SW480 (cell line): Measurements from ENCODE around the gene KLHL29.

Source experiments
- DNase-seq: peaks from one replicate; pipeline ENCODE4 v3.0.0-alpha.2; 2016; ENCODE audit warnings: low spot score

Gene KLHL29

GRCh38 chr2:23616630-23617029 lies 231.7 kb downstream of the KLHL29 start:
- DNase-seq = no peak

- DNase-seq = no peak
Observed at GRCh38 chr2:23617167-23617810, 232.3 kb downstream of the KLHL29 start.

- DNase-seq = no peak
Observed at GRCh38 chr2:23617811-23618215, 232.8 kb downstream of the KLHL29 start.

- no peak for DNase-seq
Observed at GRCh38 chr2:23618265-23618664, 233.3 kb downstream of the KLHL29 start.

GRCh38 chr2:23618794-23619530 lies 234.0 kb downstream of the KLHL29 start:
- no peak for DNase-seq

GRCh38 chr2:23619941-23620340 lies 235.0 kb downstream of the KLHL29 start:
- DNase-seq = no peak

DNA sequence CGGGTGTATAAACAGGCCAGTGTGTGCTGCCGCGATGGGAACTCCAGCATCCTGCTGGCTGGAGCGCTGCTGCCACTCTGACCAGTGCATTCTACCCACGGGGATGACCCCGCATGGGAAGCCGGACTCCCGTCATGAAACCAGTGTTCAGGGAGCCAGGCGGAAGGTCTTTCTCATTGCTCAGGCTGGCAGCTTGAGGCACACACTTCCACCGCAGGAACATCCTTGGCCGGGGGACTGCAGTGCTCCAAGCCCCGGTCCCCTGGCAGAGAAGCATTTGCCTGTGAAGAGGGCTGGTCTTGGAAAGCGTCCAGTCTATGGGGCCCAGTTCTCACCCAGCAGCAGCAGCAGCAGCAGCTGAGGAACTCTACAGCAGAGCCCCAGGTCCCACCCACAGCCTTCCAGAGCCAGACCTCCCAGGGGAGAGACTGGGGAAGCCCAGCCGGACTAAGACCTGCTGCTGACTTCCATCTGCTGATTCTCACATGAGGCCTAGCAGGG lies 235.9 kb downstream of the KLHL29 start:
- DNase-seq = no peak

- DNase-seq = no peak
Observed at GRCh38 chr2:23621616-23622015, 236.6 kb downstream of the KLHL29 start.

DNA sequence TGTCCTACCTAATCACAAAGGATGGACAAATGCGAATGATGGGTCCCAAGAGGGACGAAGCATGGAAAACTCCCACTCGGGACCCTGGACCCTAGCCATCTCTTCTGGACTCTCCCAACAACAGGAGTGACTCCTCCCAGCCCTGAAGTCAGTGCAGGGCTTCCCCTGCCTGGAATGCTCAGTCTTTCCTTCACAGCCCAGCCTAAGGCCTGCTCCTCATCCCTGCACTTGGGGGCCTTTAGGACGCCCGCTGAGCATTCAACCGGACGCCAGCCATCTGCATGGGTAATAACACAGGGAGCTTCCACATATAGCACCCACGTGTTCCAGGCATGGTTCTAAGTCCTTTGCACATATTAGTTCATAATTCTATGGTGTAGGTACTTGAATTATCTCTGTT lies 237.5 kb downstream of the KLHL29 start:
- no peak for DNase-seq

GRCh38 chr2:23622966-23623675 lies 238.1 kb downstream of the KLHL29 start:
- no peak for DNase-seq

GRCh38 chr2:23624378-23624777 lies 239.4 kb downstream of the KLHL29 start:
- no peak for DNase-seq

DNA sequence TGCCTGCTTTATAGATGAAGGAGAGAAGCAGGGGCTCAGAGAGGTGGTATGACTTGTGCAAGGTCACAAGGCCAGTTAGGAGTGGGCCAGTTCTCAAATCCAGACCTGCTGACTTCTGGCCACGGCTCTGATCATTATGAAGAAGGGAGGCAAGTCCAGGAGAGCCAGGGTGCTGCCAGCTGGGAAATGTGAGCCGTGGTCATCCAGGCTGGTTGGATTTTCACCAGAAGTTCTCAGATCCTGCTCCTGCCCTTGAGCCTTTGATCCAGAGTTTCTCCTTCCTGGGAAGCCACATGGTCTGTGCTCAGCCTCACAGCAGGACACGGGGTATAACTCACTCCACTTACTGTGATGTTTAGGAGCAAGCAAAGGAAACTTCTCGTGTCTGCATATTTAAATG lies 239.9 kb downstream of the KLHL29 start:
- no peak for DNase-seq

GRCh38 chr2:23625726-23626125 lies 240.7 kb downstream of the KLHL29 start:
- DNase-seq = no peak

- no peak for DNase-seq
Observed at GRCh38 chr2:23626701-23627230, 241.8 kb downstream of the KLHL29 start.

- DNase-seq = no peak
Observed at GRCh38 chr2:23627236-23628009, 242.4 kb downstream of the KLHL29 start.

- DNase-seq = no peak
Observed at GRCh38 chr2:23628926-23629771, 244.2 kb downstream of the KLHL29 start.

DNA sequence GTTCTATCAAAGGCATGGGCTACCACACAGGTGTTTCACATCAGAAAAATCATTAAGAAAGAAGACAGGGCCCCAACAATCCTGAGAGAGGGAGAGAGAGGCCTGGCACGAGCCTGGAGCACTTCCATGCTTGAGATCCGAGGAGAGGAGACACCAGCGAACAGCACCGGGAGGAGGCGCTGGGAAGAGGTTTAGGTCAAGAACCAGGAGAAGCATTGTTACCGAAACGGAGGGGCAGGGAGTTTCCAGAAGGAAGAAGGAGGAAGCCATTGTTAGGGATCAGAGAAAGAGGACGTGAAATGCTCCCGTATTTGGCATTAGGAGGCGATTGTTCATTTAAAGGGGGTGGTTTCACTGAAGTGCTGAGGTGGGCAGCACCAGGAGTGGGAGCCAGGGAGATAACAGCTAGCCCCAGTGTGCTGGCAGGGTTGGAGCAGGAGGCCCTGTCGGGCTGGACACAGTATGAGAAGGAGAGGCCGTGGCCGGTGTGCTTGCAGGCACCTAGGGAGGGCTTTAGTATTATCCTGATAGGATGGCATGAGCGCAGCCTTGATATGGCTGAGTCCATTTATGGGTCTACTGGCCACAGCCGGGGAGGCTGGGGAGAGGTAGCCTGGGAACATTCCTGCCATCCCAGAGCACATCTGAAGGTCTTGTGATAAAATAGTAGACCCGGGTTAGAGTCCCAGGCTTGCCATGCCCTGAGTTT lies 244.9 kb downstream of the KLHL29 start:
- DNase-seq = no peak

- no peak for DNase-seq
Observed at GRCh38 chr2:23630961-23631360, 246.0 kb downstream of the KLHL29 start.

- no peak for DNase-seq
Observed at GRCh38 chr2:23631389-23631788, 246.4 kb downstream of the KLHL29 start.

- DNase-seq = no peak
Observed at GRCh38 chr2:23632386-23632785, 247.4 kb downstream of the KLHL29 start.
